Stimulated activated naive CD8-positive, alpha-beta T cell treated with anti-CD3 and anti-CD28 coated beads, Interleukin-15, Interleukin-2, amounts not matched to agents 100 U/mL and 50 U/mL, for 24 hours (primary cell): ENCODE results near the gene ZNF700.
"Not testable (repeated sequence)": the region's sequence is repeated elsewhere in the genome, so short reads cannot be mapped to it uniquely, and the experiment has no call there.

Experiments
- ATAC-seq: fragments of 150-1000 bp; cut with Tn5 transposase; one replicate; pipeline ENCODE4 v1.10.0; 2021
- DNase-seq: peaks from one replicate; pipeline ENCODE4 v3.0.0; 2021

The ZNF700 gene

DNA sequence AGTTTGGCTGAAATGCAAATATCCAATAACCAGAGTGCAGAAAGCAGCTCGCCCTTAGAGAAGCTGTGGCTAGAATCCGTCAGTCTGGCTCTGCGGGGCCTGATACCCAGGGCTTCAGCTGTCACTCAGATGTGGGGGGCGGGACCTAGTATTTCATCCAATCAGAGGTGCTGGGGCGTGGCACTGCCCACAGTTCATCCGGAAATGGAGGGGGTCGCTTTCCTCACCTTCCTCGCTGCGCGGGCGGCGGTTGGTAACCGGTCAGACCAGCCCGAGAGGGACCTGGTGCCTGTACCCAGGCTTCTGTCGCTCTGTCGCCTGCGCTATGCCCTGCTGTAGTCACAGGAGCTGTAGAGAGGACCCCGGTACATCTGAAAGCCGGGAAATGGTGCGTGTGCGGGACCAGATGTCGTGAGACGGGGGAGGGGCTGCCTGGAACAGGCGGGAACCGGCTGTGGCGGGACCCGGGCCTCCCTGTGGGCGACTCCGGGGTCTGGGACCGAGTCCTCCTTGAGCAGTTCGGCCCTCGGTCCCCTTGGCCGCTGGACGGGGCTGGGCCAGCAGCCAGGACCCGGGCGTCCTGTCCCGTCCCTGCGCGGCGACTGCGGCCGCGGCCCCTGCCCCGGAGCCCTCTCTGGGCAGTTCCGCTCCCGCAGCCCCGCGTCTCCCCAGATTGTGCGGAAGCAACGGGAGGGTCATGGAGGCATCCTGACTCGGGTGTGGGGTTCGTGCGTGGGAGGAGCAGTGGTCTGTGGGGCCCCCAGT, at the start of gene ZNF700:
ZNF700 (plus strand) TSS at position 222 of the 765 bp plus-strand sequence; CDS start at position 326, 104 bp downstream.
- ATAC-seq, result peak; percentile 98
- peak; percentile 94 for DNase-seq

DNA sequence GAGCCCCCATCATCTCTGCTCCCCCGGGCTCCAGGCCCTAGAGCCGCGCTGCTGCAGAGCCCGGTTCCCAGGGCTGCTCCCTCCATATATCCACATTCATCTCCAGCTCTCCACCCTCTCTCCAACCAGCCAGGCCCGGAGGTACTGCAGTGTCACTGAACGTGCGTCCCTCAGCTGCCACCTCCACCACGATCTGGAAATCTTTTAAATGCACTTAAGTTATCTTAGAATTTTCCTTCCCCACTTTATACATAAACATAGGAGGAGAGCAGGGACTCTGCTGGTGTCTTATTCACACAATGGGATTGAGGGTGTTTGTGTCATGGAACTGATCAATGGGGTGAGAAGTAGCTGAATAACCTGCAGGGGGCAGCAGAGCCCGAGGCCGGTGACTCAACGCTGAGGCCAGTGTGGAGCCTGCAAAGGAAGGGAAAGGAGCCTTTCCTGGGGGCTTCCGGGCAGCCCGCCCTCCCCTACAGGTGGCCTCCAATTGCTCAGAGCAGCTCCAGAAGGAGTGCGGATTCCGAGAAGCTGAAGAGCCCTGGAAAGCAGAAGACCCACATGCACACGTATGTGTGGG, 45.1 kb upstream of the ZNF700 start:
- ATAC-seq (peak; percentile 63), DNase-seq (peak; percentile 65)

DNA sequence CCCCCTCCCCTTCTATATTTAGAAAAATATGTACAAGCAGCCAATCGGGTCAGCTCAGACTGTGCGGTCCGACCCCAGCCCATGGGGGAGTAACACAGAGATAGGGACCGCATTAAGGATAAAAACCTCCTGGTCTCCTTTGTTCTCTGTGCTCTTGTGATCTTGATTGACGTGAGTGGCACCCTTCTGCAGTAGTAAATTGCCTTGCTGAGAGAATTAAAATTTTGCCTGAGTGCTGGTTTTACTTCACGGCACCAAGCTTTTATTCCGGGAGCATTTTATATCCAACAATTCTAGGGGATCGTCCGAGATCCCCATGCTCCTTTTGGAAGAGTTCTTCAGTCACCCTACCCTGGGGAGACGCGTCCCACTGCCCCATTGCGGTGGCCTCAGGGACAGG, 44.3 kb upstream of the ZNF700 start:
- no peak for ATAC-seq
- no peak for DNase-seq

GRCh38 chr19:11881151-11881800, 43.6 kb upstream of the ZNF700 start:
- ATAC-seq (peak; percentile 52), DNase-seq (peak; percentile 62)

DNA sequence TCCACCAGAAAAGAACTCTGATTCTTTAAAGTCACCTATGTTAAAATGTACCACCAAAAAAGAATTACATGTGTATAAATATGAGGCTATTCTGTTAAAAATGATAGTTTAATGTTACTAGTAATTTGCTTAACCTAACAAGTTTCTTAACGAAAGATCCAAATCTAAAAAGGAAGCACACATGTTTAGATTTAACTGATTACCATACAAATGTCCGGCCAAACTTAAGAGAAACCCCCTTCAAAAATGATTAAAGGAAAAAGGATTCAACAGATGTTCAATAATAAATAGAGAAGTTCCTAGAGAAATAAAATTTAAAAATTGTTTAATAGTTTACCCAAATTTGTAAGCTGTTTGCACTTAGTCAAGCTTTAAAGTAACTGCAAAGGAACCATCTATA, 42.3 kb upstream of the ZNF700 start:
- ATAC-seq (no peak), DNase-seq (no peak)

DNA sequence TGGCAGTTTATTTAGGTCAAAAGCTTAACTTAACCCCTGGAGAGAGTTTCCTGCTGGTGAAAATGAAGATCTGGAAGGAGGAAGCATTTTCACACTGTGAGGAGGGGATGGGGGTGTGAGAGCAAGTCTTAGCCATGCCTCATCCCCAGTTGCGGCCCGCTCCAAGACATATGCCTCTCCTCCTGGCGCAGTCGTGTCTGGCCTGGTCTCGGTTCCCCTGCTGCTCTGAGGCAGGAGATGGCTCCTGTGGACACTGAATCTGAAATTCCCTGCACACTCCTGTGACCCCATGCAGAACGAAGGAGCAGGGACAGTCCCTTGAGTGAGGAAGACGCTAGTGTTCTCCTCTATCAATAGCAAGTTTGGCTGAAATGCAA, 37.7 kb upstream of the ZNF700 start:
- no peak for ATAC-seq
- DNase-seq, result no peak

DNA sequence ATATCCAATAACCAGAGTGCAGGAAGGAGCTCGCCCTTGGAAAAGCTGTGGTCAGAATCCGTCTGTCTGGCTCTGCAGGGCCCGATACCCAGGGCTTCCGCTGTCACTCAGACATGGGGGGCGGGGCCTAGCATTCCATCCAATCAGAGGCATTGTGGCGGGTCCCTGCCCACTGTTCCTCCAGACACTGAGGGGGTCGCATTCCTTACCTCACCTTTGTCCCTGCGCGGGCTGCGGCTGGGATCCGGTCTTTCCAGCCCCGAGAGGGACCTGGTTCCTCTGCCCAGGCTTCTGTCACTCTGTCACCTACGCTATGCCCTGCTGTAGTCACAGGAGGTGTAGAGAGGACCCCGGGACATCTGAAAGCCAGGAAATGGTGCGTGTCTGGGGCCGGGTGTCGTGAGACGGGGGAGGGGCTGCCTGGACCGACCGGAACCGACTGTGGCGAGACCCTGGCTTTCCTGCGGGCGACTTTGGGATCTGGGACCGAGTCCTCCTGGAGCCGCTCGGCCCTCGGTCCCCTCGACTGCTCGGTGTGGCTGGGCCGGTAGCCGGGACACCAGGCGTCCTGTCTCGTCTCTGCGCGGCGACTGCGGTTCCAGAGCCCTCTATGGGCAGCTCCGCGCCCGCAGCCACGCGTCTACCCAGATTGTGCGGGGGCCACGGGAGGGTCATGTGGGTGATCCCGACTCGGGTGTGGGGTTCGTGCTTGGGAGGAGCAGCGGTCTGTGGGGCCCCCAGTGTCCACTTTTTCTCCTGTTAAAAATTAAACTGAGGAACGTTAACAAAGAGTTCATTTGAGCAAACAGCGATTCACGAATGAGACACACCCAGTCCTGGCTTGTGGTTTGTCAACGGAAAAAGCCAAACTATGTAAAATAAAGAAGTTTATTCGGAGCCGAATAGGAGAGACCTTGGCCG, 37.0 kb upstream of the ZNF700 start, which contains the start of gene ZNF69:
ZNF69 (plus strand) TSS at position 172 of the 921 bp plus-strand sequence; CDS start at position 314, 142 bp downstream.
- peak; percentile 86 for ATAC-seq
- peak; percentile 81 for DNase-seq

- not testable (repeated sequence) for DNase-seq, ATAC-seq
These were observed 35.0 kb upstream of the ZNF700 start for GRCh38 chr19:11889901-11890300.

DNA sequence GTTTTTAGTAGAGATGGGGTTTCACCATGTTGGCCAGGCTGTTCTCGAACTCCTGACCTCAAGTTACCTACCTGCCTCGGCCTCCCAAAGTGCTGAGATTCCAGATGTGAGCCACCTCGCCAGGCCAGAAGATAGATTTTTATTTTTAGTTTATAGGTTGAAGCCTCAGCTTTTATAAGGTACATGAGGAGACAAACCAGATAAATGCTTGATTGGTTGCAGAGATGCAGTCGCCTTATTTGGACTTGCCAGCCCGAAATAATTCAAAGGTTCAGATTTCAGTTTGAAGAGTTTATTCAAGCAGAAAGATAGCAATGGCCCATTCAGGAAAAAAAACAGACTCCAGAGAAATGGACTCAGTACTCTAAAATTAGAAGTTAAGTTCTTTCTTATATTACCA, 34.3 kb upstream of the ZNF700 start:
- ATAC-seq, result no peak
- no peak for DNase-seq

DNA sequence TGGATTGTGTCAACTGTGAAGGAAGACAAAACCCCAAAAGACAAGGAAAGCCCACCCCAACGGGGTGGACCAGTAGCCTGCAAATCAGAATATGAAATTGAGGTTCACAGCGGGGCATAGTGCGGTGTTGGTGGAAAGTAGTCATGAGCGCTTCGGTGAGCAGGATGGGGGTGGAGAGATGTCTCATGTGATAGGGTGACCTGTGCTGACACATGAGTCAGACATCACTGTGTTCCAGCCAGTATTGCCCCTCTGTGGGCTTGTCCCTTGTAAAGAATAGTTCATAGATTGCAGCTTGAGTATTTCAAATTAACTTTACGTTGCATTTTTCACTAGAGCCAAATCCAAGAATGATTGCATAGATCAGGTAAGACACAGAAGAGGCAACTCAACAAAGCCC, 30.1 kb upstream of the ZNF700 start:
- DNase-seq, result no peak
- ATAC-seq, result no peak

DNA sequence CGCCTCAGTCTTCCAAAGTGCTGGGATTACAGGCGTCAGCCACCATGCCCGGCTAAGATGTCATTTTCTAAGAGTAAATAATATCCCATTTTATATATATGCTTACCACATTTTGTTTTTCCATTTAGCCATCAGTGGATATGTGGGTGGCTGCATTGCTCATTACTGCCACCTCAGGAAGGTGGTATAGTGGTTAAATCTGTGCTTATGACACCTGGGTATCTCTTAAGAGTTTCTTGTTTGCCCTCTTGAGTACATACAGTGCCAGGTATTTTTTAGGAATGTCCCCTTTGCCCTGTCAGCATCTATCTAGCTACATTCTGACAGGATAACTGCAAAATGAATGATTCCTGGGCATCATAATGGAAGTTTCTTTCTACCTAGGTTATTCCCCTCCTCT, 22.7 kb upstream of the ZNF700 start:
- no peak for ATAC-seq

GRCh38 chr19:11905928-11906327, 19.0 kb upstream of the ZNF700 start:
- DNase-seq (no peak), ATAC-seq (no peak)

More for the DNA sequence above, 22.7 kb upstream of the ZNF700 start:
- no peak for DNase-seq

DNA sequence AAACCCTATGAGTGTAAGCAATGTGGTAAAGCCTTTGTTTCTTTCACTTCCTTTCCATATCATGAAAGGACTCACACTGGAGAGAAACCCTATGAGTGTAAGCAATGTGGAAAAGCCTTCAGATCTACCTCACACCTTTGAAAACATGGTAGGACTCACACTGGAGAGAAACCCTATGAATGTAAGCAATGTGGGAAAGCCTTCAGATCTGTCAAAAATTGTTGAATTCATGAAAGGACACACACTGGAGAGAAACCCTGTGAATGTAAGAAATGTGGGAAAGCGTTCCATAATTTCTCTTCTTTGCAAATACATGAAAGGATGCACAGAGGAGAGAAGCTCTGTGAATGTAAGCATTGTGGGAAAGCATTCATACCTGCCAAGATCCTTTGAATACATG, 13.0 kb upstream of the ZNF700 start:
- DNase-seq, ATAC-seq: not testable (repeated sequence)

GRCh38 chr19:11914417-11915051, 10.4 kb upstream of the ZNF700 start:
- ATAC-seq, DNase-seq: not testable (repeated sequence)

DNA sequence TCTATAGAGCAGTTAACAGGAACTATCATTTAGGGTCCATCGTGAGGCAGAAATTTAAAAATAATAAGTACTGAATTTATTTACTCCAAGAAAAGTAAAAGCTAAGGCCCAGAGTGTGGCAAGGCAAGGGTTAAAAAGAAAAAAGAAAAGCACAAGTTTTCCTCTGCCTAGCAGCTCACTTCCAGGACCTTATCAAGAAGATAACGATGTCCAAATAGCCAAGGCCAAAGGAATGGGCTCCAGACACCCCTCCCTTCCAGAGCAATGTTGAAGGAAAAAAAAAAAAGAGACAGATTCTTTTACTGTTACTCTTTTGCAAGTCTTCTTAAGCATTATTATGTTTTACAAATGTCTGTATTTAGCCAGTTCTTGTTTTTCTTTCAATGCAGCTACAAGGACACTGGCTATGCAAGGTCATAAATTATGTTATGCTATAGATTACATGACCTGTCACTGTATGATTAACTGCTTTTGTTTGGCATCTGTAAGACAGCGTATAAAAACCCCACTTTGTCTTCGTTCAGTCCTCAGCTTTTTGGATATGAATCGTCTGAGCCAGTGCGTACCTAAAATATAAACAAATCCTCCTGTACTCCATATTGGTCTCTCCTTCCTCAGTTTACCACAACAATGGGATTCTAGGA, 2.9 kb upstream of the ZNF700 start:
- DNase-seq (no peak), ATAC-seq (no peak)

DNA sequence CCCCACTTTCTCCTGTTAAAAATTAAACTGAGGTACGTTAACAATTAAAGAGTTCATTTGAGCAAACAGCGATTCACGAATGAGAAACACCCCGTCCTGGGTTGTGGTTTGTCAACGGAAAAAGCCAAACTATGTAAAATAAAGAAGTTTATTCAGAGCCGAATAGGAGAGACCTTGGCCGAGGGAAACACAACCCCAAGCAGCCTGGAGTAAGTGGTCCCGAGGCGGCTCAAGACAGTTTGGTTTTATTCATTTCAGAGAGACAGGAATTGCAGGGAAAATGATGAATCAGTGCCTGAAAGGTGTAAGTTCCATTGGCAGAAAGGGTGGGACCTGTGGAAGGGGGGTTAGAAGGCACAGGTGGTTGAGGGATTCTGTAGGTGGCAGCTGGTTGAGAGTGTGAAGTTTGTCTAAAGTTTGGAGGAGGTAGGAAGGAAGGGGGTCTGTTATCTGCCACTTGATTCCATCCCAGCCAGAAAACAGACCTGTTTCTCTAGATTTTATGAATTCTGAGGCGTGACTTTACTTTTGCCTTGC, 812 bp downstream of the ZNF700 start:
- ATAC-seq, DNase-seq: not testable (repeated sequence)

- DNase-seq (no peak), ATAC-seq (no peak)
These were observed 2.3 kb downstream of the ZNF700 start for GRCh38 chr19:11927227-11927626.

GRCh38 chr19:11931051-11931450, 6.1 kb downstream of the ZNF700 start:
- no peak for DNase-seq
- ATAC-seq, result no peak

GRCh38 chr19:11931513-11931912, 6.6 kb downstream of the ZNF700 start:
- no peak for ATAC-seq

GRCh38 chr19:11935829-11936228, 10.9 kb downstream of the ZNF700 start:
- not testable (repeated sequence) for ATAC-seq, DNase-seq

More at GRCh38 chr19:11931513-11931912, 6.6 kb downstream of the ZNF700 start:
- DNase-seq, result no peak

DNA sequence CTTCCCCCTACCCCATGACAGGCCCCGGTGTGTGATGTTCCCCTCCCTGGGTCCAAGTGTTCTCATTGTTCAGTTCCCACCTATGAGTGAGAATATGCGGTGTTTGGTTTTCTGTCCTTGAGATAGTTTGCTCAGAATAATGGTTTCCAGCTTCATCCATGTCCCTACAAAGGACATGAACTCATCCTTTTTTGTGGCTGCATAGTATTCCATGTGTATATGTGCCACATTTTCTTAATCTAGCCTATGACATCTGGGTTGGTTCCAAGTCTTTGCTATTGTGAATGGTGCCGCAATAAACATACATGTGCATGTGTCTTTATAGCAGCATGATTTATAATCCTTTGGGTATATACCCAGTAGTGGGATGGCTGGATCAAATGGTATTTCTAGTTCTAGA, 13.5 kb downstream of the ZNF700 start:
- DNase-seq, ATAC-seq: not testable (repeated sequence)
